SK-N-SH (cell line): ENCODE results near the gene ZSCAN18. TPM values are rescaled to one million over a fixed set of nuclear protein-coding genes. Genes with fewer than 3 reads are reported as not detected.
A peak's percentile ranks its signal among the peaks of the same experiment; 100 is the strongest.

ENCODE experiments used
- CTCF ChIA-PET: fragments of 300-600, 350-600 bp; formaldehyde crosslinking; extraction: SDS; loops from one replicate; lab custom pipeline; 2021; lab: Yijun Ruan, JAX
- POLR2A ChIA-PET: fragments of 350-600 bp; sonication (Branson Sonifier 250); formaldehyde crosslinking; extraction: SDS; loops from one replicate; lab custom pipeline; 2020; ENCODE audit warnings: antibody characterized with exemption, inconsistent platforms; lab: Yijun Ruan, JAX
- DNase-seq: peaks from one replicate; pipeline ENCODE4 v3.0.0; 2012
- H2AFZ ChIP-seq: fragments of 200-600 bp; sonication (generic); 2 replicates; pipeline ENCODE4 v1.8.1; 2016; ENCODE audit warnings: antibody characterized with exemption, mild to moderate bottlenecking, low read depth
- H3F3A ChIP-seq: fragments of 200-600 bp; sonication (generic); replicated peaks from 2 replicates; pipeline ENCODE3; 2016; ENCODE audit warnings: antibody characterized with exemption, mild to moderate bottlenecking; ENCODE audit not compliant: insufficient read depth
- H3K27ac ChIP-seq, 2 experiments: fragments of 200-500 bp in 1 of 2; fragments of 200-600 bp in 1 of 2; sonication (Bioruptor generic) in 1 of 2; sonication (generic), shearing (Covaris generic) in 1 of 2; 2 replicates each; pipeline versions ENCODE4 v1.5.1 to v1.6.1; 2014 to 2016; ENCODE audit warnings: low read depth in 2 of 2, inconsistent platforms in 1 of 2, low read length in 1 of 2, mild to moderate bottlenecking in 1 of 2, mixed read lengths in 1 of 2
- H3K27me3 ChIP-seq: fragments of 200-600 bp; sonication (generic), shearing (Covaris generic); 2 replicates; pipeline ENCODE4 v1.6.1; 2016; ENCODE audit warnings: mixed run types; ENCODE audit not compliant: insufficient read depth
- H3K36me3 ChIP-seq, 2 experiments: fragments of 200-500 bp in 1 of 2; fragments of 200-600 bp in 1 of 2; sonication (Bioruptor generic) in 1 of 2; sonication (generic) in 1 of 2; replicated peaks in 1 of 2; 2 replicates each; pipeline versions ENCODE3 to v1.5.1; 2014 to 2016; ENCODE audit warnings: low read length in 1 of 2, mild to moderate bottlenecking in 1 of 2; ENCODE audit not compliant: insufficient read depth in 2 of 2, control insufficient read depth in 1 of 2
- H3K4me1 ChIP-seq, 2 experiments: fragments of 200-500 bp in 1 of 2; fragments of 200-600 bp in 1 of 2; sonication (Bioruptor generic) in 1 of 2; sonication (generic), shearing (Covaris generic) in 1 of 2; 2 replicates each; pipeline versions ENCODE4 v1.5.1 to v1.6.1; 2014 to 2016; ENCODE audit warnings: low read depth in 1 of 2, low read length in 1 of 2, mixed run types in 1 of 2; ENCODE audit not compliant: insufficient read depth in 2 of 2, control insufficient read depth in 1 of 2
- H3K4me2 ChIP-seq: fragments of 200-600 bp; sonication (generic), shearing (Covaris generic); 2 replicates; pipeline ENCODE4 v1.6.1; 2017; ENCODE audit warnings: mixed run types
- H3K4me3 ChIP-seq, 2 experiments: fragments of 200-500 bp in 1 of 2; fragments of 200-600 bp in 1 of 2; sonication (Bioruptor generic) in 1 of 2; sonication (generic), shearing (Covaris generic) in 1 of 2; 2 replicates each; pipeline versions ENCODE4 v1.5.1 to v1.8.1; 2014 to 2016; ENCODE audit warnings: low read depth in 2 of 2, inconsistent platforms in 1 of 2, low read length in 1 of 2, mild to moderate bottlenecking in 1 of 2, mixed read lengths in 1 of 2, moderate library complexity in 1 of 2
- H3K79me2 ChIP-seq: fragments of 200-600 bp; sonication (generic); 2 replicates; pipeline ENCODE4 v1.8.1; 2017; ENCODE audit warnings: mild to moderate bottlenecking; ENCODE audit not compliant: insufficient read depth
- H3K9ac ChIP-seq: fragments of 200-600 bp; sonication (generic); 2 replicates; pipeline ENCODE4 v1.6.1; 2017; ENCODE audit warnings: mixed run types
- H3K9me2 ChIP-seq: fragments of 200-600 bp; sonication (generic); 2 replicates; pipeline ENCODE4 v1.6.1; 2017; ENCODE audit warnings: mixed run types
- H3K9me3 ChIP-seq: fragments of 200-600 bp; sonication (generic); 2 replicates; pipeline ENCODE4 v1.6.1; 2017; ENCODE audit warnings: mixed run types, mild to moderate bottlenecking, moderate library complexity
- H4K20me1 ChIP-seq: fragments of 200-600 bp; sonication (generic); 2 replicates; pipeline ENCODE4 v1.6.1; 2017; ENCODE audit warnings: mild to moderate bottlenecking, mixed run types; ENCODE audit not compliant: insufficient read depth
- CTCF ChIP-seq: fragments of 200-600 bp; sonication (generic); IDR thresholded peaks from 2 replicates; pipeline ENCODE4 v1.6.1; 2017; ENCODE audit warnings: antibody characterized with exemption, mild to moderate bottlenecking, moderate library complexity
- EP300 ChIP-seq, 2 experiments: IDR thresholded peaks; 2 replicates each; pipeline versions ENCODE4 v1.4.0 to v1.6.1; 2012; ENCODE audit warnings: borderline replicate concordance in 1 of 2, low read depth in 1 of 2, low read length in 1 of 2
- EZH2phosphoT487 ChIP-seq: fragments of 200-600 bp; sonication (generic); IDR thresholded peaks from 2 replicates; pipeline ENCODE4 v1.6.1; 2017; ENCODE audit warnings: low read depth, mixed run types, mild to moderate bottlenecking, antibody characterized with exemption, moderate library complexity, borderline replicate concordance
- FOSL2 ChIP-seq: IDR thresholded peaks from 2 replicates; pipeline ENCODE4 v1.4.0; 2012; ENCODE audit warnings: low read depth, mild to moderate bottlenecking, moderate library complexity, borderline replicate concordance
- FOXJ3 ChIP-seq: sonication (generic); formaldehyde crosslinking; IDR thresholded peaks from 2 replicates; pipeline ENCODE4 v1.5.1; 2020; ENCODE audit warnings: mild to moderate bottlenecking, missing genetic modification reagents
- GABPA ChIP-seq: IDR thresholded peaks from 2 replicates; pipeline ENCODE4 v1.4.0; 2012; ENCODE audit warnings: low read depth, mild to moderate bottlenecking
- JUND ChIP-seq: IDR thresholded peaks from 2 replicates; pipeline ENCODE4 v1.4.0; 2012
- MXI1 ChIP-seq: IDR thresholded peaks from 2 replicates; pipeline ENCODE4 v1.6.1; 2012; ENCODE audit warnings: mild to moderate bottlenecking, low read depth, low read length, improper control_type of control experiment
- NFIC ChIP-seq: IDR thresholded peaks from 2 replicates; pipeline ENCODE4 v1.4.0; 2012; ENCODE audit warnings: borderline replicate concordance
- POLR2AphosphoS5 ChIP-seq: IDR thresholded peaks from 2 replicates; pipeline ENCODE4 v1.6.1; 2012; ENCODE audit warnings: low read depth, low read length
- RAD21 ChIP-seq: IDR thresholded peaks from 2 replicates; pipeline ENCODE4 v1.6.1; 2012; ENCODE audit warnings: mild to moderate bottlenecking, low read length
- RFX5 ChIP-seq: IDR thresholded peaks from 2 replicates; pipeline ENCODE4 v1.6.1; 2012; ENCODE audit warnings: mild to moderate bottlenecking, improper control_type of control experiment, low read length
- RXRA ChIP-seq: IDR thresholded peaks from 2 replicates; pipeline ENCODE4 v1.4.0; 2012; ENCODE audit warnings: low read depth, mild to moderate bottlenecking, borderline replicate concordance
- SIN3A ChIP-seq: IDR thresholded peaks from 2 replicates; pipeline ENCODE4 v1.6.1; 2012; ENCODE audit warnings: low read depth, mild to moderate bottlenecking, low read length, moderate library complexity, borderline replicate concordance
- TAF1 ChIP-seq: IDR thresholded peaks from 2 replicates; pipeline ENCODE4 v1.6.1; 2012; ENCODE audit warnings: low read depth, mild to moderate bottlenecking, low read length, moderate library complexity, borderline replicate concordance
- TEAD4 ChIP-seq: IDR thresholded peaks from 2 replicates; pipeline ENCODE4 v1.4.0; 2012; ENCODE audit warnings: mild to moderate bottlenecking, borderline replicate concordance; ENCODE audit not compliant: insufficient read depth
- WGBS: methylation state at CpG from one replicate; pipeline ENCODE4 v1.1.6; 2017; ENCODE audit warnings: low lambda C conversion rate; 5-methylcytosine and 5-hydroxymethylcytosine counted together
- polyA plus RNA-seq, 3 experiments: library from polyadenylated mRNA; depleted of rRNA; stranded (reverse); fragments of >200 nt; gene quantifications; 2 replicates each; pipeline ENCODE4 v1.2.3, GENCODE V29; 2012
- TF ChIP-seq, protein P1 (sequence below): IDR thresholded peaks from 2 replicates; pipeline ENCODE4 v1.4.0; 2012; ENCODE audit warnings: low read depth
- TF ChIP-seq, protein P2 (sequence below): IDR thresholded peaks from 2 replicates; pipeline ENCODE4 v1.6.1; 2012; ENCODE audit warnings: mild to moderate bottlenecking, low read depth, low read length, moderate library complexity

Gene ZSCAN18
- polyA plus RNA-seq, 1 of the 3 experiments (the other 2 are of a cell fraction), result 26.7 TPM

DNA sequence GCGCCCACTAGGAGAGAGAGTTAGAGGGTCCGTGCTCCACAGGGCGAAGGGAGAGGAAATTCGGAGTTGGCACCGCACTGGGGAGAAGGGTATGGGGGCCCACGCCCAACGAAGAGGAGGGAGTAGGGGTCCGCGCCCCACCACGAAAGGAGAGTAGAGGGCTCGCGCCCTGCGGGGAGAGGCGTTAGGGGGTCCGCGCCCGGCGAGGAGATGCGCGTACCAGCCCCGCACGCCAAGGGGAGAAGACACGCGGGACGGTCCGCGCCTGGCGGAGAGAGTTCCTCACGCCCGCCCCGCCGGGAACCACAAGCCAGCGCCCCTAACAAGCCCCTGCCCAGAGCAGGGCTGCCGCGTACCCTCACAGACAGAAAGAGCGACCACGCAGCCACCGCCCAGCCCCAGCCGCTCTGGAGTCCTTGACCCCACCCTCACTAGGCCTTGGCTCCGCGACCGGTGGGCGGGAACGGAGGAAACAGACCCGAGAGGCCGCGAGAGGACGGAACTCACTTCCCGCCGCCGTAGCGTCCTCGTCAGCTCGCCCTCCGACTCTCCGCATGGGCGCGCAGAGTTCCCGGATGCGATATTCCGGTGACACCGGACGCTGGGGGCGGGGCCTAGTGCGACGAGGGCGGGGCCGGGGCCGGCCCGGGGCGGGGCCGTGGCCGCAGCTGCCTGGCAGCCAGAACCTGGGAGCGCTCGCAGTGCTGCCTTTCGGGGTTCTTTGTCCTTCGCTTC is 20.0 kb upstream of the ZSCAN18 start:
- Histone ChIP-seq H2AFZ (no peak overlapping the region), H4K20me1 (no peaks in the 10 kb centered on the region), H3K27me3 (no peaks in the 10 kb centered on the region), H3F3A (no peaks in the 10 kb centered on the region), H3K27ac (no peak overlapping the region), H3K4me2 (no peak overlapping the region), H3K36me3 (no peaks in the 10 kb centered on the region), H3K9me3 (no peaks in the 10 kb centered on the region), H3K4me1 (no peaks in the 10 kb centered on the region), H3K79me2 (no peaks in the 10 kb centered on the region), H3K9ac (no peak overlapping the region), H3K4me3 (no peak overlapping the region), H3K9me2 (no peaks in the 10 kb centered on the region)
- CTCF ChIA-PET, result no interaction called here
- no peak for TF ChIP-seq GABPA
- no peak for TF ChIP-seq FOXJ3 (CRISPR knock-in tag)
- no peak for TF ChIP-seq MXI1
- TF ChIP-seq, protein P1, sequence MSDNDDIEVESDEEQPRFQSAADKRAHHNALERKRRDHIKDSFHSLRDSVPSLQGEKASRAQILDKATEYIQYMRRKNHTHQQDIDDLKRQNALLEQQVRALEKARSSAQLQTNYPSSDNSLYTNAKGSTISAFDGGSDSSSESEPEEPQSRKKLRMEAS, result no peak
- TF ChIP-seq SIN3A, result no peak
- TF ChIP-seq RFX5, result no peak
- TF ChIP-seq POLR2AphosphoS5, result no peak
- TF ChIP-seq RAD21, result no peak
- no peak for TF ChIP-seq CTCF
- POLR2A ChIA-PET, result no interaction called here
- DNase-seq, result peak; percentile 24
- WGBS, result 31% methylated on average over 35 of the region's 77 CpGs

DNA sequence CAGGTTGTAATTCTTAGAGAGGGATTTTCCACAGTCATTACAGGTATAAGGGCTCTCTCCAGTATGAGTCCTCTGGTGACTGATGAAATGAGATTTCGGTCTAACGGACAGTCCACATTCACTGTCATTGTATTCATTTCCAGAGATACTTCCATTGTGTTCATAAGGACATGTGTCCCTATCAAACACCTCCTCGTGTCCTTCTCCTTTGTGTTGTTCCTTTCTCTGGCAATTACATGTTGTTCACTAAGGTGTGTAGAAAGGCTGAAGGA is 10.5 kb upstream of the ZSCAN18 start:
- Histone ChIP-seq H3K4me1 (no peaks in the 10 kb centered on the region), H3K9me2 (no peaks in the 10 kb centered on the region), H4K20me1 (no peaks in the 10 kb centered on the region), H3K4me3 (no peak overlapping the region), H3K27ac (no peak overlapping the region), H2AFZ (no peak overlapping the region), H3K9me3 (peaks cover 24% of the 10 kb centered on the region; the same call in 1 of the 2 replicates), H3K9ac (no peak overlapping the region), H3K36me3 (no peaks in the 10 kb centered on the region), H3K79me2 (no peaks in the 10 kb centered on the region), H3F3A (no peaks in the 10 kb centered on the region), H3K4me2 (no peak overlapping the region), H3K27me3 (no peaks in the 10 kb centered on the region)
- CTCF ChIA-PET, result no interaction called here
- DNase-seq, result no peak
- 33% methylated on average over 3 of the region's 3 CpGs for WGBS
- POLR2A ChIA-PET, result no interaction called here
- TF ChIP-seq MXI1 (no peak), FOSL2 (no peak), NFIC (no peak), TEAD4 (no peak), RAD21 (no peak), EP300 (IDR thresholded peaks at IDR 0.05; ENCODE audit: borderline replicate concordance in 1 of 2, low read depth in 1 of 2, low read length in 1 of 2) (no peak), JUND (no peak), RXRA (no peak), RFX5 (no peak), TAF1 (no peak), EZH2phosphoT487 (no peak), CTCF (no peak), FOXJ3 (CRISPR knock-in tag) (no peak)
- TF ChIP-seq, protein P1, result no peak
- TF ChIP-seq, protein P2, sequence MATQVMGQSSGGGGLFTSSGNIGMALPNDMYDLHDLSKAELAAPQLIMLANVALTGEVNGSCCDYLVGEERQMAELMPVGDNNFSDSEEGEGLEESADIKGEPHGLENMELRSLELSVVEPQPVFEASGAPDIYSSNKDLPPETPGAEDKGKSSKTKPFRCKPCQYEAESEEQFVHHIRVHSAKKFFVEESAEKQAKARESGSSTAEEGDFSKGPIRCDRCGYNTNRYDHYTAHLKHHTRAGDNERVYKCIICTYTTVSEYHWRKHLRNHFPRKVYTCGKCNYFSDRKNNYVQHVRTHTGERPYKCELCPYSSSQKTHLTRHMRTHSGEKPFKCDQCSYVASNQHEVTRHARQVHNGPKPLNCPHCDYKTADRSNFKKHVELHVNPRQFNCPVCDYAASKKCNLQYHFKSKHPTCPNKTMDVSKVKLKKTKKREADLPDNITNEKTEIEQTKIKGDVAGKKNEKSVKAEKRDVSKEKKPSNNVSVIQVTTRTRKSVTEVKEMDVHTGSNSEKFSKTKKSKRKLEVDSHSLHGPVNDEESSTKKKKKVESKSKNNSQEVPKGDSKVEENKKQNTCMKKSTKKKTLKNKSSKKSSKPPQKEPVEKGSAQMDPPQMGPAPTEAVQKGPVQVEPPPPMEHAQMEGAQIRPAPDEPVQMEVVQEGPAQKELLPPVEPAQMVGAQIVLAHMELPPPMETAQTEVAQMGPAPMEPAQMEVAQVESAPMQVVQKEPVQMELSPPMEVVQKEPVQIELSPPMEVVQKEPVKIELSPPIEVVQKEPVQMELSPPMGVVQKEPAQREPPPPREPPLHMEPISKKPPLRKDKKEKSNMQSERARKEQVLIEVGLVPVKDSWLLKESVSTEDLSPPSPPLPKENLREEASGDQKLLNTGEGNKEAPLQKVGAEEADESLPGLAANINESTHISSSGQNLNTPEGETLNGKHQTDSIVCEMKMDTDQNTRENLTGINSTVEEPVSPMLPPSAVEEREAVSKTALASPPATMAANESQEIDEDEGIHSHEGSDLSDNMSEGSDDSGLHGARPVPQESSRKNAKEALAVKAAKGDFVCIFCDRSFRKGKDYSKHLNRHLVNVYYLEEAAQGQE, result no peak
